Chondrocyte (in vitro differentiated cells): ENCODE results near the gene PLCB4. TPM values are rescaled to one million over a fixed set of nuclear protein-coding genes. Genes with fewer than 3 reads are reported as not detected.

Experiments
- DNase-seq: peaks from one replicate; pipeline ENCODE4 v3.0.0; 2021; ENCODE audit warnings: mixed read lengths, low spot score
- H3K27ac Mint-ChIP-seq: one replicate; pipeline ENCODE4 v1.8.0; 2021; ENCODE audit warnings: mild to moderate bottlenecking, moderate library complexity, mixed read lengths; ENCODE audit not compliant: unreplicated experiment
- H3K27me3 Mint-ChIP-seq: 2 replicates; pipeline ENCODE4 v1.8.0; 2021; ENCODE audit warnings: low read depth, mixed read lengths
- H3K36me3 Mint-ChIP-seq: 2 replicates; pipeline ENCODE4 v1.8.0; 2021; ENCODE audit warnings: low read depth, mixed read lengths
- H3K4me1 Mint-ChIP-seq: 2 replicates; pipeline ENCODE4 v1.8.0; 2021; ENCODE audit warnings: low read depth, mild to moderate bottlenecking, mixed read lengths
- H3K4me3 Mint-ChIP-seq: one replicate; pipeline ENCODE4 v1.8.0; 2021; ENCODE audit warnings: mild to moderate bottlenecking, moderate library complexity, mixed read lengths; ENCODE audit not compliant: unreplicated experiment
- H3K9me3 Mint-ChIP-seq: 2 replicates; pipeline ENCODE4 v1.8.0; 2021; ENCODE audit warnings: low read depth, mixed read lengths
- total RNA-seq: library from RNA; stranded (reverse); gene quantifications from 3 replicates; pipeline ENCODE4 v1.2.1, GENCODE V29; 2021
- TF ChIP-seq, protein P1 (sequence below): fragments of 200-600 bp; sonication (generic); IDR thresholded peaks from 2 replicates; pipeline ENCODE4 v1.5.0; 2021; ENCODE audit warnings: antibody characterized with exemption, mild to moderate bottlenecking, moderate library complexity

Gene PLCB4
- total RNA-seq, 1 donor from 2014 or later: 13.3 TPM

DNA sequence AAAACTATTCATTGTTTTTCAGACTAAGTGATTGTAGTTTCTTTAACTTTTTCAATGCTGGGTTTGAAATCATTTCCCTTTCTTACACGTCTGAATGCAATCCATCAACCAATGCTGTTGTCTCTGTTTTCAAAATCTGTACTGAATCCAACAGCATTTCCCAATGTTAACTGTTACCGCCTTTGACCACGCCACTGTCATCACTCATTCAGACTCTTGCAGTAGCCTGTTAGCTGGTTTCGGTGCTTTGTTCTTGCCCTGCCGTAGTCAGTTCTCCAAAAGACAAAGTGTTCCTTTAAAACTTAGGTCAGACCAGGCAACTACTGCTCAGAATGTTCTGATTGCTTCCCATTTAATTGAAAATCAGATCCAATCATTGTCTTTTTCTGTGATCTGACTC, 131.3 kb downstream of the PLCB4 start:
- TF ChIP-seq, protein P1, sequence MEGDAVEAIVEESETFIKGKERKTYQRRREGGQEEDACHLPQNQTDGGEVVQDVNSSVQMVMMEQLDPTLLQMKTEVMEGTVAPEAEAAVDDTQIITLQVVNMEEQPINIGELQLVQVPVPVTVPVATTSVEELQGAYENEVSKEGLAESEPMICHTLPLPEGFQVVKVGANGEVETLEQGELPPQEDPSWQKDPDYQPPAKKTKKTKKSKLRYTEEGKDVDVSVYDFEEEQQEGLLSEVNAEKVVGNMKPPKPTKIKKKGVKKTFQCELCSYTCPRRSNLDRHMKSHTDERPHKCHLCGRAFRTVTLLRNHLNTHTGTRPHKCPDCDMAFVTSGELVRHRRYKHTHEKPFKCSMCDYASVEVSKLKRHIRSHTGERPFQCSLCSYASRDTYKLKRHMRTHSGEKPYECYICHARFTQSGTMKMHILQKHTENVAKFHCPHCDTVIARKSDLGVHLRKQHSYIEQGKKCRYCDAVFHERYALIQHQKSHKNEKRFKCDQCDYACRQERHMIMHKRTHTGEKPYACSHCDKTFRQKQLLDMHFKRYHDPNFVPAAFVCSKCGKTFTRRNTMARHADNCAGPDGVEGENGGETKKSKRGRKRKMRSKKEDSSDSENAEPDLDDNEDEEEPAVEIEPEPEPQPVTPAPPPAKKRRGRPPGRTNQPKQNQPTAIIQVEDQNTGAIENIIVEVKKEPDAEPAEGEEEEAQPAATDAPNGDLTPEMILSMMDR: no peak
- Mint-ChIP-seq H3K27me3 (no peaks in the 10 kb centered on the region), H3K4me1 (peaks cover 39% of the 10 kb centered on the region), H3K36me3 (no peaks in the 10 kb centered on the region), H3K4me3 (peak overlapping the region; percentile 20), H3K27ac (peak overlapping the region; percentile 72), H3K9me3 (no peaks in the 10 kb centered on the region)
- DNase-seq: no peak

DNA sequence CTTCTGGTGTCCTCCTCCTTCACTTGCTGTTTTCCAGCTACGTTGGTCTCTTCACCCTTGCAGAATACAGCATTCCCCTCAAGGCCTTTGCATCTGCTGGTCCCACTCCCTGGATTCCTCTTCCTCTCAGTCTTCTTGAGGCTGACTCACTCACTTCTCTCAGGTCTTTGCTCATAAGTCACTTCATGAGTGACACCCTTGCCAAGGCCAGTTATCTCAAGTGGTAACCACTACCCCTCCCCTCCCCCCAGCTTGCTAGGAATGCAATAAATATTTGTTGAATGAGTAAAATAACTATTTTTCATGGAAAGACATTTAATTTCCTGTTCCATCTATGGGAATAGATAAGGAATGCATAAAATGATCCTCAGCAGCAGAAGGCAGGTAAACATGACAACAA, 131.7 kb downstream of the PLCB4 start:
- Mint-ChIP-seq H3K27ac (peak overlapping the region; percentile 72), H3K36me3 (no peaks in the 10 kb centered on the region), H3K4me1 (peaks cover 38% of the 10 kb centered on the region), H3K27me3 (no peaks in the 10 kb centered on the region), H3K4me3 (peak overlapping the region; percentile 20), H3K9me3 (no peaks in the 10 kb centered on the region)
- no peak for DNase-seq
- TF ChIP-seq, protein P1: no peak

DNA sequence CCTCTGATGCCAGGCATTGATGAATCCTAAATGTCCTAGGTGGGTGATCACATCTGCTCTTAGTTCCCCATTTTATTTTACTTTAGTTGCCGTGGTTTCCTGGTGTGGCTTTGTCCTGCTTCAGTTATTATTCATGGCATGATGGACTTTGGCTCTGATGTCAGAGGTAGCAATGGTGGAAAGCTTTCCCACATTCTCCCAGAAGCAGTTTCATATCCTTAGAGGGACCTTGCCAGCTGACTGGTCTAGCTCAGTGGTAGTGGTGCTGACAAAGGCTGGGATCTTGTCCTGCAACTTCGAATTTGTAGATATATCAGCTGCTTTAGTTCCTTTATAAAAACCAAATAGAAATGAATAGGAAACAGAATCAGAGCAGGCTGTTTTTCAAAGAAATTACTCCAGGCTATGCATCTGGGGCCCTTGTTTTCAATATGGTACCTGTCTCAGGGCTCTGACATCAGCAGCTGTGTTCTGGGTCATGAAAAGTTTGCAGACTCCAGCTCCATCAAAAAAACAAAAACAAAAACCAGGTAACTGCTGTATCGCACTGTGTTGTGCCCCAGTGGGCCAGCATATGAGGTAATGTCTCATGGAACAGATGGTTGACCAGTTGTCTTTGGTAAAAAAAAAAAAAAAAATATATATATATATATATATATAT, 133.7 kb downstream of the PLCB4 start:
- TF ChIP-seq, protein P1: no peak
- H3K4me3 Mint-ChIP-seq: no peak overlapping the region
- DNase-seq: no peak
- no peak overlapping the region for H3K27ac Mint-ChIP-seq
- no peaks in the 10 kb centered on the region for H3K36me3 Mint-ChIP-seq
- H3K9me3 Mint-ChIP-seq: no peaks in the 10 kb centered on the region
- H3K27me3 Mint-ChIP-seq: no peaks in the 10 kb centered on the region
- peaks cover 32% of the 10 kb centered on the region for H3K4me1 Mint-ChIP-seq

DNA sequence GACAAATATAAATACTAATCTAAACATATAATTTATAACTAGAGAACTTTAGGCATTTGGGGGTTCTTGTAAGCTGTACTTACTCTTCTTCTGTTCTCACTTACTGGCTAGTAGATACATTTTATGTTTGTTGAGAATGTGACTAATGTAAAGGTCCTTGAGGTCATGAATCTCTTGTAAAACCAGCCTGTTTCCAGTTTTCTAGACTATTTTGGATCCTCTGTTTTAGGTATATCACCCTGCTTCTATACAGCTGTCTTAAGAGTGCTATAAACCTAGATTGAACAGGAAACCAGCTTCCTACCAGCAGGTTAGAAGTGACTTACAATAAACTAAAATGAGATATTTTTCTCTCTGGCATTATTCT, 134.2 kb downstream of the PLCB4 start:
- no peak overlapping the region for H3K4me3 Mint-ChIP-seq
- no peaks in the 10 kb centered on the region for H3K36me3 Mint-ChIP-seq
- DNase-seq: no peak
- H3K4me1 Mint-ChIP-seq: peaks cover 32% of the 10 kb centered on the region
- TF ChIP-seq, protein P1: no peak
- no peak overlapping the region for H3K27ac Mint-ChIP-seq
- H3K9me3 Mint-ChIP-seq: no peaks in the 10 kb centered on the region
- no peaks in the 10 kb centered on the region for H3K27me3 Mint-ChIP-seq

DNA sequence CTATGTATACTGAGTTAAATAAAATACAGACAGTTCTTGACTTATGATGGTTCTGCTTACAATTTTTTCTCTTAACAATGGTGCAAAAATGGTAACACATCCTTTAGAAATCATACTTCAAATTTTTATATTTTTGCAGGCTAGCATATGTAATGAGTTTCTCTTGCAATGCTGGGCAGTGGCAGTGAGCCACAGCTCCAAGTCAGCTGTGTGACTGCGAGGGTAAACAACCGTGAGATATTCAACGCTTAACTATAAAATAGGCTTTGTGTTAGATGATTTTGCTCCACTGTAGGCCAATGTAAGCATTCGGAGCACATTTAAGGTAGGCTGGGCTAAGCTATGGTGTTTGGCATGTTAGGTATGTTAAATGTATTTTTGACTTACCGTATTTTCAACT, 136.1 kb downstream of the PLCB4 start:
- H3K4me1 Mint-ChIP-seq: peaks cover 32% of the 10 kb centered on the region
- no peak overlapping the region for H3K4me3 Mint-ChIP-seq
- no peak overlapping the region for H3K27ac Mint-ChIP-seq
- DNase-seq: no peak
- TF ChIP-seq, protein P1: no peak
- H3K36me3 Mint-ChIP-seq: no peaks in the 10 kb centered on the region
- no peaks in the 10 kb centered on the region for H3K27me3 Mint-ChIP-seq
- H3K9me3 Mint-ChIP-seq: no peaks in the 10 kb centered on the region
